Astrocyte (in vitro differentiated cells and primary cell): ENCODE data around the gene OR7C1. TPM values are rescaled to one million over a fixed set of nuclear protein-coding genes. Genes with fewer than 3 reads are reported as not detected.
"Not testable (repeated sequence)": the region's sequence is repeated elsewhere in the genome, so short reads cannot be mapped to it uniquely, and the experiment has no call there.

Experiments used
- DNase-seq: peaks from one replicate; pipeline ENCODE4 v3.0.0-alpha.2; 2010; ENCODE audit warnings: low read depth
- FAIRE-seq: peaks from 2 replicates; lab custom pipeline; 2011; peaks lifted over from hg19 to GRCh38; lab: Jason Lieb, UNC
- H2AFZ ChIP-seq: 2 replicates; pipeline ENCODE4 v1.6.0; 2012; ENCODE audit warnings: low read depth, low read length, inconsistent platforms
- H3K27ac ChIP-seq: 2 replicates; pipeline ENCODE4 v1.5.1; 2011; ENCODE audit warnings: low read depth, low read length, inconsistent platforms
- H3K27me3 ChIP-seq: 2 replicates; pipeline ENCODE4 v1.6.0; 2011; ENCODE audit warnings: low read length, inconsistent platforms; ENCODE audit not compliant: insufficient read depth
- H3K36me3 ChIP-seq: 2 replicates; pipeline ENCODE4 v1.5.1; 2011; ENCODE audit warnings: low read length, inconsistent platforms; ENCODE audit not compliant: insufficient read depth
- H3K4me1 ChIP-seq: 2 replicates; pipeline ENCODE4 v1.5.1; 2011; ENCODE audit warnings: low read length, inconsistent platforms; ENCODE audit not compliant: insufficient read depth
- H3K4me2 ChIP-seq: 2 replicates; pipeline ENCODE4 v1.6.0; 2012; ENCODE audit warnings: low read length, inconsistent platforms
- H3K4me3 ChIP-seq: 2 replicates; pipeline ENCODE4 v1.5.1; 2011; ENCODE audit warnings: low read depth, mild to moderate bottlenecking, low read length, inconsistent platforms; ENCODE audit not compliant: insufficient read depth
- H3K79me2 ChIP-seq: 2 replicates; pipeline ENCODE4 v1.6.0; 2012; ENCODE audit warnings: mild to moderate bottlenecking, low read length, inconsistent platforms; ENCODE audit not compliant: insufficient read depth
- H3K9ac ChIP-seq: 2 replicates; pipeline ENCODE4 v1.6.0; 2012; ENCODE audit warnings: mild to moderate bottlenecking, low read length, inconsistent platforms
- H3K9me3 ChIP-seq: 2 replicates; pipeline ENCODE4 v1.5.1; 2012; ENCODE audit warnings: low read depth, mild to moderate bottlenecking, low read length, inconsistent platforms; ENCODE audit not compliant: insufficient read depth
- H4K20me1 ChIP-seq: 2 replicates; pipeline ENCODE4 v1.6.0; 2012; ENCODE audit warnings: low read length, inconsistent platforms; ENCODE audit not compliant: insufficient read depth
- H3K27ac Mint-ChIP-seq: one replicate; pipeline ENCODE4 v1.8.0; 2021; ENCODE audit warnings: mild to moderate bottlenecking, mixed read lengths; ENCODE audit not compliant: unreplicated experiment
- H3K27me3 Mint-ChIP-seq: one replicate; pipeline ENCODE4 v1.8.0; 2021; ENCODE audit warnings: low read depth, mixed read lengths; ENCODE audit not compliant: unreplicated experiment
- H3K36me3 Mint-ChIP-seq: one replicate; pipeline ENCODE4 v1.8.0; 2021; ENCODE audit warnings: low read depth, mixed read lengths; ENCODE audit not compliant: unreplicated experiment
- H3K4me1 Mint-ChIP-seq: one replicate; pipeline ENCODE4 v1.8.0; 2021; ENCODE audit warnings: low read depth, mixed read lengths; ENCODE audit not compliant: unreplicated experiment
- H3K4me3 Mint-ChIP-seq: one replicate; pipeline ENCODE4 v1.8.0; 2021; ENCODE audit warnings: mild to moderate bottlenecking, moderate library complexity, mixed read lengths; ENCODE audit not compliant: unreplicated experiment
- H3K9me3 Mint-ChIP-seq: one replicate; pipeline ENCODE4 v1.8.0; 2021; ENCODE audit warnings: mild to moderate bottlenecking, mixed read lengths; ENCODE audit not compliant: unreplicated experiment
- CTCF ChIP-seq: IDR thresholded peaks from 2 replicates; pipeline ENCODE4 v1.5.1; 2011; ENCODE audit warnings: low read depth, mild to moderate bottlenecking, inconsistent platforms, low read length, moderate library complexity; ENCODE audit not compliant: insufficient read depth
- EZH2 ChIP-seq: IDR thresholded peaks from 2 replicates; pipeline ENCODE4 v1.6.1; 2012; ENCODE audit warnings: mild to moderate bottlenecking, low read length, inconsistent platforms; ENCODE audit not compliant: insufficient read depth
- total RNA-seq: library from RNA; stranded (reverse); gene quantifications from 2 replicates; pipeline ENCODE4 v1.2.1, GENCODE V29; 2021

Gene OR7C1
- total RNA-seq, 1 donor from 2014 or later, result not detected

GRCh38 chr19:14796021-14796420, 39.0 kb downstream of the OR7C1 start:
- H3K9me3 Mint-ChIP-seq, result peaks cover 2% of the 10 kb centered on the region
- Histone ChIP-seq H3K27me3 (no peaks in the 10 kb centered on the region), H2AFZ (no peak overlapping the region), H3K36me3 (no peaks in the 10 kb centered on the region), H4K20me1 (no peaks in the 10 kb centered on the region), H3K27ac (no peak overlapping the region), H3K79me2 (no peaks in the 10 kb centered on the region), H3K4me1 (no peaks in the 10 kb centered on the region), H3K9ac (no peak overlapping the region), H3K9me3 (no peaks in the 10 kb centered on the region), H3K4me3 (no peak overlapping the region), H3K4me2 (no peak overlapping the region)
- DNase-seq, result no peak
- peaks cover 1% of the 10 kb centered on the region for H3K27me3 Mint-ChIP-seq
- FAIRE-seq, result no peak
- no peak overlapping the region for H3K4me3 Mint-ChIP-seq
- H3K27ac Mint-ChIP-seq, result no peak overlapping the region
- H3K4me1 Mint-ChIP-seq, result peaks cover 1% of the 10 kb centered on the region
- no peak for TF ChIP-seq CTCF
- H3K36me3 Mint-ChIP-seq, result no peaks in the 10 kb centered on the region

GRCh38 chr19:14795078-14795721, 39.8 kb downstream of the OR7C1 start:
- H3K36me3 ChIP-seq, result no peaks in the 10 kb centered on the region
- DNase-seq (no peak), FAIRE-seq (no peak)
- H3K27ac ChIP-seq, result no peak overlapping the region
- Mint-ChIP-seq H3K27ac (no peak overlapping the region), H3K4me1 (peaks cover 1% of the 10 kb centered on the region), H3K36me3 (no peaks in the 10 kb centered on the region), H3K27me3 (peaks cover 2% of the 10 kb centered on the region), H3K4me3 (no peak overlapping the region), H3K9me3 (peaks cover 2% of the 10 kb centered on the region)
- no peaks in the 10 kb centered on the region for H3K9me3 ChIP-seq
- H3K27me3 ChIP-seq, result no peaks in the 10 kb centered on the region
- H3K4me1 ChIP-seq, result no peaks in the 10 kb centered on the region
- H3K79me2 ChIP-seq, result no peaks in the 10 kb centered on the region
- no peak overlapping the region for H3K4me2 ChIP-seq
- H4K20me1 ChIP-seq, result no peaks in the 10 kb centered on the region
- H3K4me3 ChIP-seq, result no peak overlapping the region
- TF ChIP-seq CTCF (no peak), EZH2 (no peak)
- no peak overlapping the region for H3K9ac ChIP-seq
- H2AFZ ChIP-seq, result no peak overlapping the region

- not testable (repeated sequence) for H3K27me3 Mint-ChIP-seq, H3K4me2 ChIP-seq, H3K79me2 ChIP-seq, H3K4me1 ChIP-seq, H3K4me3 ChIP-seq, H3K27ac ChIP-seq, H3K9me3 ChIP-seq, H3K36me3 ChIP-seq, DNase-seq, H3K9me3 Mint-ChIP-seq, H3K9ac ChIP-seq, H4K20me1 ChIP-seq, H3K27ac Mint-ChIP-seq, H2AFZ ChIP-seq, FAIRE-seq, H3K4me1 Mint-ChIP-seq, H3K27me3 ChIP-seq, H3K4me3 Mint-ChIP-seq, H3K36me3 Mint-ChIP-seq
Observed at GRCh38 chr19:14792250-14792649, 42.7 kb downstream of the OR7C1 start.
